RWPE2 (cell line): ENCODE measurements around the gene IRF2.
A peak's percentile ranks its signal among the peaks of the same experiment; 100 is the strongest.

ENCODE experiments used
- ATAC-seq: fragments of 200-7000 bp; cut with Tn5 transposase; 3 replicates; pipeline ENCODE4 v1.9.1; 2021; ENCODE audit warnings: low read depth
- DNase-seq: peaks from one replicate; pipeline ENCODE4 v3.0.0-alpha.2; 2020; ENCODE audit warnings: low spot score
- H3K27ac ChIP-seq: fragments of 450-650 bp; 2 replicates; pipeline ENCODE4 v1.5.1; 2017; ENCODE audit warnings: mild to moderate bottlenecking; ENCODE audit not compliant: poor library complexity, severe bottlenecking
- H3K27me3 ChIP-seq: fragments of 250-450 bp; sonication (Bioruptor Pico); 2 replicates; pipeline ENCODE4 v1.5.1; 2021; ENCODE audit warnings: mild to moderate bottlenecking, moderate library complexity; ENCODE audit not compliant: insufficient read depth, poor library complexity, severe bottlenecking
- H3K36me3 ChIP-seq: fragments of 250-450 bp; sonication (Bioruptor Pico); 2 replicates; pipeline ENCODE4 v1.5.1; 2020; ENCODE audit warnings: low read depth, mild to moderate bottlenecking, moderate library complexity
- H3K4me1 ChIP-seq: fragments of 250-450 bp; sonication (Bioruptor Pico); 2 replicates; pipeline ENCODE4 v1.5.1; 2021; ENCODE audit warnings: mild to moderate bottlenecking, moderate library complexity; ENCODE audit not compliant: insufficient read depth, poor library complexity, severe bottlenecking
- H3K4me3 ChIP-seq: fragments of 250-450 bp; sonication (Bioruptor Pico); 2 replicates; pipeline ENCODE4 v1.5.1; 2021; ENCODE audit warnings: mild to moderate bottlenecking, moderate library complexity; ENCODE audit not compliant: severe bottlenecking
- H3K9me3 ChIP-seq: fragments of 250-450 bp; sonication (Bioruptor Pico); 2 replicates; pipeline ENCODE4 v1.5.1; 2021; ENCODE audit warnings: mild to moderate bottlenecking, moderate library complexity; ENCODE audit not compliant: severe bottlenecking
- CTCF ChIP-seq: fragments of 450-650 bp; IDR thresholded peaks from one replicate; pipeline ENCODE4 v1.5.1; 2017; ENCODE audit warnings: mild to moderate bottlenecking, moderate library complexity; ENCODE audit not compliant: poor library complexity, severe bottlenecking

Gene IRF2

GRCh38 chr4:184350213-184350817, 124.0 kb downstream of the IRF2 start:
- TF ChIP-seq CTCF = no peak
- DNase-seq = no peak
- Histone ChIP-seq H3K36me3 (no peaks in the 10 kb centered on the region), H3K4me1 (peaks cover 13% of the 10 kb centered on the region), H3K27ac (no peak overlapping the region), H3K27me3 (no peaks in the 10 kb centered on the region), H3K4me3 (no peak overlapping the region), H3K9me3 (no peaks in the 10 kb centered on the region)
- ATAC-seq = no peak

GRCh38 chr4:184349283-184350039, 124.9 kb downstream of the IRF2 start:
- no peaks in the 10 kb centered on the region for H3K27me3 ChIP-seq
- H3K4me1 ChIP-seq = peaks cover 9% of the 10 kb centered on the region
- no peaks in the 10 kb centered on the region for H3K36me3 ChIP-seq
- no peaks in the 10 kb centered on the region for H3K9me3 ChIP-seq
- no peak overlapping the region for H3K4me3 ChIP-seq
- DNase-seq (no peak), ATAC-seq (no peak)
- H3K27ac ChIP-seq = no peak overlapping the region
- no peak for TF ChIP-seq CTCF

- TF ChIP-seq CTCF = no peak
- no peaks in the 10 kb centered on the region for H3K36me3 ChIP-seq
- H3K4me3 ChIP-seq = no peak overlapping the region
- H3K9me3 ChIP-seq = no peaks in the 10 kb centered on the region
- H3K27me3 ChIP-seq = no peaks in the 10 kb centered on the region
- ATAC-seq (no peak), DNase-seq (no peak)
- peaks cover 9% of the 10 kb centered on the region for H3K4me1 ChIP-seq
- H3K27ac ChIP-seq = no peak overlapping the region
Observed at GRCh38 chr4:184348311-184349233, 125.8 kb downstream of the IRF2 start.

GRCh38 chr4:184347251-184348239, 126.8 kb downstream of the IRF2 start:
- Histone ChIP-seq H3K27ac (no peak overlapping the region), H3K4me3 (no peak overlapping the region), H3K36me3 (no peaks in the 10 kb centered on the region), H3K27me3 (no peaks in the 10 kb centered on the region), H3K4me1 (peaks cover 9% of the 10 kb centered on the region), H3K9me3 (no peaks in the 10 kb centered on the region)
- peak; percentile 90 for ATAC-seq
- no peak for TF ChIP-seq CTCF
- DNase-seq = no peak
